Sigmoid colon (tissue), 7 donors: ENCODE data around the gene ADGRA3. TPM values are rescaled to one million over a fixed set of nuclear protein-coding genes. Genes with fewer than 3 reads are reported as not detected.

Source experiments
- DNase-seq: peaks from one replicate; pipeline ENCODE4 v3.0.0-alpha.2; 2019
- H3K27ac ChIP-seq, 4 donors: fragments of 200-600 bp; sonication (generic); one replicate each; pipeline ENCODE4 v1.5.1; 2016 to 2019; ENCODE audit warnings: mild to moderate bottlenecking in 1 of 4
- H3K27me3 ChIP-seq, 3 donors: fragments of 200-600 bp; sonication (generic); one replicate each; pipeline ENCODE4 v1.5.1; 2019; ENCODE audit warnings: mild to moderate bottlenecking in 1 of 3
- H3K36me3 ChIP-seq, 4 donors: fragments of 200-600 bp; sonication (generic); one replicate each; pipeline ENCODE4 v1.5.1; 2016 to 2019
- H3K4me1 ChIP-seq, 4 donors: fragments of 200-600 bp; sonication (generic); one replicate each; pipeline ENCODE4 v1.5.1; 2017 to 2019
- H3K4me3 ChIP-seq, 4 donors: fragments of 200-600 bp; sonication (generic); one replicate each; pipeline ENCODE4 v1.5.1; 2017 to 2019; ENCODE audit warnings: mild to moderate bottlenecking in 2 of 4, moderate library complexity in 1 of 4
- H3K9me3 ChIP-seq, 4 donors: fragments of 200-600 bp in 3 of 4; sonication (generic) in 3 of 4; one replicate each; pipeline versions ENCODE4 v1.5.1 to v1.6.1; 2013 to 2019
- CTCF ChIP-seq, 4 experiments: fragments of 450-650 bp in 3 of 4; fragments of 200-600 bp in 1 of 4; IDR thresholded peaks; one replicate each; pipeline ENCODE4 v1.5.1; 2016 to 2019; ENCODE audit warnings: antibody characterized with exemption in 4 of 4, mild to moderate bottlenecking in 3 of 4, moderate library complexity in 2 of 4
- EP300 ChIP-seq, 4 donors: sonication (generic); formaldehyde crosslinking; IDR thresholded peaks; one replicate each; pipeline ENCODE4 v1.6.1; 2017; ENCODE audit warnings: antibody characterized with exemption in 4 of 4
- POLR2A ChIP-seq, 2 donors: fragments of 450-650 bp; IDR thresholded peaks; one replicate each; pipeline ENCODE4 v1.6.1; 2016; ENCODE audit warnings: antibody characterized with exemption in 2 of 2, mild to moderate bottlenecking in 2 of 2, moderate library complexity in 2 of 2
- POLR2AphosphoS5 ChIP-seq, 4 donors: sonication (generic); formaldehyde crosslinking; IDR thresholded peaks; one replicate each; pipeline ENCODE4 v1.6.1; 2017; ENCODE audit warnings: antibody characterized with exemption in 4 of 4
- WGBS, 2 donors: extraction: QIAGEN DNeasy Blood & Tissue Kit; methylation state at CpG; one replicate each; pipeline ENCODE4 v1.1.7; 2013; 5-methylcytosine and 5-hydroxymethylcytosine counted together
- intact Hi-C: fragments of 100-400 bp; cut with DNase I; formaldehyde crosslinking; loops from one replicate; pipeline ENCODE4 v1.15.1; 2023
- polyA plus RNA-seq, 3 donors: library from polyadenylated mRNA; stranded (reverse); fragments of 200-250 nt; gene quantifications; one replicate each; pipeline ENCODE4 v1.2.3, GENCODE V29; 2013
- total RNA-seq, 4 donors: library from RNA; depleted of rRNA; stranded (reverse); fragments of >200 nt; gene quantifications; one replicate each; pipeline ENCODE4 v1.1.0, GENCODE V29; 2016
- donor health status: healthy with polysubstance abuse.
- donor health status: Bipolar disorder and iron deficiency.
- donor health status: healthy.

The ADGRA3 gene
- total and polyA plus RNA-seq, 7 donors = 4.4 to 86.1 (median 51.6) TPM

- H3K4me3 ChIP-seq = no peak overlapping the region
- H3K27ac ChIP-seq = no peak overlapping the region
- intact Hi-C loops = no loop called here
- no peaks in the 10 kb centered on the region for H3K36me3 ChIP-seq
- TF ChIP-seq CTCF (IDR thresholded peaks at IDR 0.05) = no peak
- no peak for TF ChIP-seq POLR2A (IDR thresholded peaks at IDR 0.05)
- no peak for TF ChIP-seq EP300 (IDR thresholded peaks at IDR 0.05)
- no peak for TF ChIP-seq POLR2AphosphoS5 (IDR thresholded peaks at IDR 0.05)
- no peaks in the 10 kb centered on the region for H3K9me3 ChIP-seq
- 92 to 96% methylated on average over 2 of the region's 2 CpGs for WGBS, 2 donors
- H3K27me3 ChIP-seq = no peaks in the 10 kb centered on the region
- no peak for DNase-seq
- no peaks in the 10 kb centered on the region for H3K4me1 ChIP-seq
Measured at GRCh38 chr4:22338796-22339195, 177.1 kb downstream of the ADGRA3 start.

Other genes with a start within 250 kb of the ADGRA3 start
- under 1 TPM in 2 of 4 donors, not detected in 2; 0.33 to 0.36 TPM for gene GBA3, start 176.9 kb upstream of the ADGRA3 start, total RNA-seq
- 10 to 100 TPM in 2 of 3 donors, 1 to 10 TPM in 1; 1.6 to 17.3 (median 13.2) TPM for gene GBA3, start 176.9 kb upstream of the ADGRA3 start, polyA plus RNA-seq